ENCODE measurements around the gene APBB2.

Gene APBB2

DNA sequence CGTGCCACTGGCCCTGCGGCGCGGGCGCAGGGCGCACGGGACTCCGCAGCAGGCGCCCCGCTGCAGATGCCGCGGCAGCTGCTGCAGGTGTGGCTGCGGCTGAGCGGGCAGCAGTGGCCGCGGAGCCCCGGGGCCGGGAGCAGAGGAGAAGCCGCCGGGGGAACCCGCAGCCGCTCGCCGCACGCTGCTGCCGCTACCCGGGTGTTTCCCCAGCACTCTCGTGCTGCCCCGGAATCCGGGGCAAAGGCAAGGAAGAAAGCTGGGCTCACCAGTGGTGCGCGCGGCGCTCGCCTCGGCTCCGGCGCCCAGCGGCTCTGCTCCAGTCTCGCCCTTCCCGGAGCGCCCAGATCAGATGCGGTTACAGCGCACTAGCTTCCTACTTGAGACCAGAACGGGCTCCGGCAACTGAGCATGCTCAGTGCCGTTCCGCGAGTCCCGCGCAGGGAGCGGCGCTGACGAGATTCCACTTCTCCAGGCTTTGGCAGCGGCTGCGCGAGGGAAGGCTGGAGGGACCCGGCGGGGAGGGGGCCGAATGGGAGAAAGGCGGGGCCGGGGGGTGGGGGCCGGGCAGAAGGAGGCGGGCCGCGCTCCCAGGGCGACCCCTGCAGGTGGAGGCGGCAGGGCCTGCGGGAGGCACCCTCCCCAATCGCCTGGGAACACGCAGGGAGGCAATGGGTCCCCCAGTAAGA, at the start of gene APBB2:
APBB2 (minus strand) TSS at position 407 of the 689 bp plus-strand sequence. CDS start 181,288 bp downstream, outside the sequence.
- DNase-seq (ENCODE audit: low read depth) = no peak

DNA sequence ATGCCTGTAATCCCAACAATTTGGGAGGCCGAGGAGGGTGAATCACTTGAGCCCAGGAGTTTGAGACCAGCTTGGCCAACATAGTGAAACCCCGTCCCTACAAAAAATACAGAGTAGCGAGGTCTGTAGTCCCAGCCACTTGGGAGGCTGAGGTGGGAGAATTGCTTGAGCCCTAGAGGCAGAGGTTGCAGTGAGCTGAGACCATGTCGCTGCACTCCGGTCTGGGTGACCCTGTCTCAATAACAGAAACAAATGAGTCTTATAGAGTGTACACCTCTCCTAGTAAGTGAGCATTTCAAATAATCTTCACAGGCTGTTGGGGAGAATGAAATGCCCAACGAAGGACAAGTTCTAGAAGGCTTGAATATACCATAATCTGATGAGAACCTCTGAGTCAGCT, 47.9 kb upstream of the APBB2 start:
- no peak for DNase-seq (ENCODE audit: low read depth)

GRCh38 chr4:41260116-41260733, 45.9 kb upstream of the APBB2 start:
- no peak for DNase-seq (ENCODE audit: low read depth)

- no peak for DNase-seq (ENCODE audit: low read depth)
Measured at GRCh38 chr4:41258783-41259182, 44.4 kb upstream of the APBB2 start.

DNA sequence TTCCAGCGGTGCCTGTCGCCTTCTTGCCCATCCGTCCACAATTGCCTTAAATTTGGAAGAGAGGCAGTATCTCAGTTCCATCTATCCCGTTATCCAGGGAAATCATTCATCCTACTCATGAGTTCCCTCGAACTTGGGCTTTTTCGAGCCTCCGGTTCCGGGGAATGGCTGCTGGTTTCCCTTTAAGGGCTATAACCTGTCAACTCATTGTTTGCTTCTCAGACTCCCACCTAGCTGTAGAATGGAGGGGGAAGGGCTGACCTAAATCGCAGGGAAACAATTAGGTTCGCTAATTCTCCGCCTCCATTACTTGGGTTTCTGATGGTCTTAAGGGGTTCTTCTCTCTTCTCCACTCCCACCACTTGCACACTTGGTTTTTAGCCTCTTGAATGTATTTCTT, 43.6 kb upstream of the APBB2 start:
- DNase-seq (ENCODE audit: low read depth) = no peak

DNA sequence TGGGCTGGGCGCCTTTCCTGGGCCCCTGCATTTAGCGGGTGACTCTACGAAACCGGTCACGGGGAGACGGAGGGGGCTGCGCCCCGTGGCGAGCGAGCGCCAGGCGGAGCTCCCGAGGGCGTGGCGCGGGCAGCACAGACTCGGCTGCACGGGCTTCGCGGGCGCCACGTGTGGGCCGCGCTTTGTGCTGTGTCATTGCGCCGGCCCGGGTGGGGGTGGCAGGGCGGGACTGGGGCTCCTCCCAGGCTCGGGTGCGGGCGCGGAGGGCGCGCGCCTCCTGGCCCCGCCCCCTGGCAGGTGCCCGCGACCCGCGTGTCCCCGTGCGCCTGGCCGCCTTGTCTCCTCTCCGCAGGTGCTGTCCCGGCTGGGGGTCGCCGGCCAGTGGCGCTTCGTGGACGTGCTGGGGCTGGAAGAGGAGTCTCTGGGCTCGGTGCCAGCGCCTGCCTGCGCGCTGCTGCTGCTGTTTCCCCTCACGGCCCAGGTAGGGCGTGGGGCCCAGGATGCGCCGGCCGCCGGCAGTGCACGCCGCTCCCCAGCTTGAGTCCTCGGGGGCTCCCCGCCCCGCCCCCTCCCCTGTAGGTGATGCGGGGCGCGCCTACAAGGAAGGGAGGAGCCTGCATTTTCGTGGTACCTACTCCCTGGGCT, 43.0 kb upstream of the APBB2 start:
- DNase-seq (ENCODE audit: low read depth) = no peak

GRCh38 chr4:41256740-41257256, 42.5 kb upstream of the APBB2 start, which contains the start of gene UCHL1:
Gene UCHL1, plus strand, starts transcription at chr4:41256928. Its CDS starts 49 bp downstream, at chr4:41256977.
- DNase-seq (ENCODE audit: low read depth) = no peak

DNA sequence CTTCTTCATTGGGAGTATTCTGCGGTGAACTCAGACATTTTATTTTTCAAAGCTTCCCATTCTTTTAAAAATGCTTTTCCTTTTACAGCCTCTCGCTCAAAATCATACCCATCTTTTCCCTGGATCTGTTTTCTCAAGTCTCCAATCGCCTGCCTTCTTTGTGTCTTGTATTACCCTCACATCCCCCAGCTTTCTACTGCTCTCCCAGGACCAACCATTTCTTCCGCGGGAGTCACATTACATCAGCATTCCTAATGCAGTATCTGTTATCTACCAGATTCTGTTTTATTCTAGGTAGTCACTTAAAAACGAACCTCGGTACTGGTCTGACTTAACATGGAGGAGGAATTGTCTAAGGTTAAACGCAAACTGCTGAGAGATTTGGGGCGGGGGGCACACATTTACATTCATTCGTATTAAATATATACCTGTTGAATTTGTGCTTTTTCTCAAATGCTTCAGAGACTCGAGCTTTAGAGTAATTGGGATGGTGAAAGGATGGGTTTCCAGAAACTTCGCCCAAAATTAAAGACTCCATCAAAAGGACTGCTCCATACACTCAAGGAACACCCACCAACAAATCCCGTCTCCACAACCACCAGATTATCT, 41.9 kb upstream of the APBB2 start:
- DNase-seq (ENCODE audit: low read depth) = no peak

DNA sequence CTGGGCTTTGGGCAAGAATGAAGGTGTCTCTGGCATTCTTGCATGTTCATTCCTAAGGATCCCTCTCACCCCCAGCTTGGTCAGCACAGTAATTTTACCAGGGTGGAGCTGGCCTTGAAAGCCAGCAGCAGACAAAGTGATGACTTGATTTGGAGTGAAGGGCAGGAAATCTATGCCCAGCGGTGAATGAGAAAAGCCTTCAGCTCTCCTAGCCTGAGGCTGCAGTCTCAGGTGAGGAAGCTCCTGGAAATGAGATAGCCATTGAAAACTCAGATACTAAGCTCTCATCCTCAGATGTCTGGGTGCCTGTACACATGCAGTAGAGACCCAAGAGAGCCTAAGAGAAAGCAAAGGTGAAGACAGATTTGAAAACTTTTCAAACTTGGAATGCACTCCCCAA, 31.6 kb upstream of the APBB2 start:
- DNase-seq (ENCODE audit: low read depth) = no peak

DNA sequence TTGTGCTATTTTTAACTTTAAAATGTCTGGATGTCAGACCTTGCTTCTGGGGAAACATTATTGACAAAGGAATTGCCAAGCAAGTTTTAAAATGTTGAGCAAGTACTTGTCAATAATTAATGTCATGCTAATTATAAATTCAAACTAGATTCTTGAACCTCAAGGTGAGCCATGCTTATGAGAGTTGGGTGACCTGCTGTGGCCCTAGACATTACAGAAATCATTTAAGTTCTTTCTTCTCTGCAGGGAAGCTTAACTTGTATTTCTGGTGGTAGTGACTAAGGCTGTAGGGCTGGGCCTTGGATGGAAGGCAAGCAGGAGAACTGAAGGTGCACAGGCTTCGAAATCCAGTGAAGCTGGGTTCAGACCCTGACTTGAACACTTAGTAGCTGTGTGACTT, 27.6 kb upstream of the APBB2 start:
- no peak for DNase-seq (ENCODE audit: low read depth)

DNA sequence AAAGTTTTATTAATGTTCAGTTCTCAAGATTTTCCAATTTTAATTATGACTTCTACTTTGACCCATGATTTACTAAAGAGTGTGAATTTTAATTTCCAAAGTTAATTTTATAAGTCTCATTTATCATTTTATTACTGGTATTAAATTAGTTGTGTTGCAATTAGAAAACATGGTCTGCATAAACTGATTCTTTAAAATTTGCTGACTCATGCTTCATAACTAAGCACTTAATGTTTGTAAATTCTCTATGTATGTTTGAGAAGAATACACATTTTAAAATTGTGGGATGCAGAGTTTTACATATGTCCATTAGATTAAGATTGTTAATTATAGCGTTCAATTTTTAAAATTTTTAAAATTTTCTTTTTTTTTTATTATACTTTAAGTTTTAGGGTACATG, 22.2 kb upstream of the APBB2 start:
- DNase-seq (ENCODE audit: low read depth) = no peak

GRCh38 chr4:41236032-41236431, 21.7 kb upstream of the APBB2 start:
- no peak for DNase-seq (ENCODE audit: low read depth)

DNA sequence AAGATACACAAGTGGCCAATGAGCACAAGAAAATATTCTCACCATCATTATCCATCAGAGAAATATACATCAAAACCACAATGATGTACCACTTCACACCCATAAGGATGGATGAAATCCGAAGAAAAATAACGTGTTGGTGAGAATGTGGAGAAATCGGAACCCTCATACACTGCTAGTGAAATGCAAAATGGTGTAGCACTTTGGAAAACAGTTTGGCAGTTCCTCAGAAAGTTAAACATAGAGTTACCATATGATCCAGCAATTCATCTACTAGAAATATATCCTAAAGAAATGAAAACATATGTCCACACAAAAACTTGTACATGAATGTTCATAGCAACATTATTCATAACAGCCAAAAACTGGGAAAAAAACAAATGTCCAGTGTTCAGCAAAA, 18.5 kb upstream of the APBB2 start:
- no peak for DNase-seq (ENCODE audit: low read depth)

DNA sequence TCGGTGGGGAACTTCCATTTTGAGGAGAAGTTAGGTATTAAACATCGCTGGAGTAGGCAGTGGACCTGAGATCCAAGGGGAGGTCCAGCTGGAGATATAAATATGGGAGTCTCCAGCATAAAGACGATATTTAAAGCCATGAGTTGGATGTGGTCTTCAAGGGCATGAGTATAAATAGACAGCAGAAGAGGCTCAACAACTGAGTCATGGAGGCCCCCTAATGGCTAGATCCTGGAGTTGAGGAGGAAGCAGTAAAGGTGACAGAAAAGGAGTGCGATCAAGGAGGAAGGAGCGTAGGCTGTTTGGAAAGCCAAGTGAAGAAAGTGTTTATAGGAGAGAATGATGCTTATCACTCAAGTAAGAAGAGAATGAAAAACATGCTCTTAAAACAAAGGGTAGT, 18.1 kb upstream of the APBB2 start:
- no peak for DNase-seq (ENCODE audit: low read depth)

GRCh38 chr4:41227902-41228301, 13.6 kb upstream of the APBB2 start:
- DNase-seq (ENCODE audit: low read depth) = no peak

GRCh38 chr4:41221850-41222645, 7.7 kb upstream of the APBB2 start:
- no peak for DNase-seq (ENCODE audit: low read depth)

DNA sequence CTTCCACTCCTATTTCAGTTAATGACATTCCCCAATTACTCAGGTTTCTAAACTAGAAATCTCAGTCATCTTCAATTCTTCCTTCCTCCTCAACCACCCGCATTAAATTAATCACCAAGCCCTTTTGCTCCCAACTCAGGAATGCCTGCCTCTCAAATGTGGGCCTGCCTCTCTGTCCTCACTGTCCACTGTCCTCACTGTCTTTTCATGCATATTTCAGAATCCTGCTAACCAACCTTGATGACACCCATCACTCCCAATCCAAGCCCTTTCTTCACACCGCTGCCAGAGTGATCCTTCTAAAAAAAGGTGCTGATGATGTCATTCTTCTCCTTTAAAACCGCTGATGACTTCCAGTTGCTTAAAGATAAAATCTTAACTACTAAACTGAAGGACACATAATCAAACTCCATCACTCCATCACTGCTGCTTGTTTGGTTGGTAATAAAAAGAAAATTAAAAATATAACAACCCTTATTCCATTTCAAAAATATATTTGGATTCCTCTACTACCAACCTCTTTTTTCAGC, 5.1 kb upstream of the APBB2 start:
- DNase-seq (ENCODE audit: low read depth) = no peak

- DNase-seq (ENCODE audit: low read depth) = no peak
Measured at GRCh38 chr4:41218703-41219102, 4.4 kb upstream of the APBB2 start.

- DNase-seq (ENCODE audit: low read depth) = no peak
Measured at GRCh38 chr4:41217374-41217773, 3.0 kb upstream of the APBB2 start.

DNA sequence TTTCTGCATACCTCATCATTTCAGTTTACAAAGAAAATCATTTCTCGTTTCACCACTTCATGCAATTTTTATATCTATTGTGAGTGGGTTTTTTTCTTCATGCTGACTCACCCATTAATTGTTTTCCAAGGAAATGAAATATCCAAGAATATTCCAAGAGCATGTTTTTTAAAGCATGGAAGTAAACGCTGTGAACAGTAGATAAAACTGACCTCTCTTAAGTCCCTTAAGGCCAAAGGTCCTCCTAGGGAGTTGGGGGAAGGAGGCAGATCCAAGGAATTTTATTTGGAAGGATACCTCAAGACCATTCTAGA, 2.6 kb upstream of the APBB2 start:
- DNase-seq (ENCODE audit: low read depth) = no peak

- DNase-seq (ENCODE audit: low read depth) = peak; percentile 12
Measured at GRCh38 chr4:41216294-41217019, 2.1 kb upstream of the APBB2 start.

Measured in stimulated activated CD8-positive, alpha-beta memory T cell treated with anti-CD3 and anti-CD28 coated beads, Interleukin-4, amount 100 ng/mL, for 24 hours (primary cell).